Stimulated activated naive CD8-positive, alpha-beta T cell treated with anti-CD3 and anti-CD28 coated beads, Interleukin-15, amount 100 ng/mL, for 72 hours (primary cell): ENCODE measurements around the gene SLC2A8.

Source experiments
- ATAC-seq: fragments of 150-1000 bp; cut with Tn5 transposase; 2 replicates; pipeline ENCODE4 v1.10.0; 2021; ENCODE audit warnings: mild to moderate bottlenecking, moderate library complexity
- DNase-seq, 2 donors: peaks; one replicate each; pipeline ENCODE4 v3.0.0; 2021 to 2022
- H3K27ac Mint-ChIP-seq, 2 donors: one replicate each; pipeline ENCODE4 v1.8.0; 2022; ENCODE audit warnings: mild to moderate bottlenecking in 2 of 2, mixed read lengths in 2 of 2, moderate library complexity in 2 of 2
- H3K27me3 Mint-ChIP-seq: one replicate; pipeline ENCODE4 v1.8.0; 2022; ENCODE audit warnings: mixed read lengths
- H3K4me1 Mint-ChIP-seq: one replicate; pipeline ENCODE4 v1.8.0; 2022; ENCODE audit warnings: mild to moderate bottlenecking, mixed read lengths
- H3K4me3 Mint-ChIP-seq, 2 donors: one replicate each; pipeline ENCODE4 v1.8.0; 2022; ENCODE audit warnings: mild to moderate bottlenecking in 2 of 2, mixed read lengths in 2 of 2, moderate library complexity in 1 of 2
- H3K9me3 Mint-ChIP-seq, 2 donors: one replicate each; pipeline ENCODE4 v1.8.0; 2022; ENCODE audit warnings: mixed read lengths in 2 of 2

Gene SLC2A8

GRCh38 chr9:127428348-127428747 lies 31.4 kb downstream of the SLC2A8 start:
- peaks cover 63% of the 10 kb centered on the region for H3K4me1 Mint-ChIP-seq
- peak overlapping the region in 1 of 2 donors; percentile 2 for H3K27ac Mint-ChIP-seq
- ATAC-seq, result no peak
- H3K27me3 Mint-ChIP-seq, result no peaks in the 10 kb centered on the region
- H3K9me3 Mint-ChIP-seq, result no peaks in the 10 kb centered on the region
- H3K4me3 Mint-ChIP-seq, result peak overlapping the region; percentile 35 to 56
- DNase-seq, result no peak

DNA sequence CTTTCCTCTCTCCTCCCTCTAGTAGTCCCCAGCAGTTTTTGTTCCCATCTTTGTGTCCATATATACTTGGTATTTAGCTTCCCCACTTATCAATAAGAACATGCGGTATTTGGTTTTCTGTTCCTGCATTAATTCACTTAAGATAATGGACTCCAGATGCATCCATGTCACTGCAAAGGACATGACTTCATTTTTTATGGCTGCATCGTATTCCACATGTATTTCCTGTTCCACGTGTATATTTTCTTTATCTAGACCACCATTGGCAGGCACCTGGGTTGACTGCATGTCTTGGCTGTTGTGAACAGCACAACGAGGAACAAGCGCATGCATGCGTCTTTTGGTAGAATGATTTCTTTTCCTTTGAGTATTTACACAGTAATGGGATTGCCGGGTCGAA lies 33.4 kb downstream of the SLC2A8 start:
- no peaks in the 10 kb centered on the region for H3K27me3 Mint-ChIP-seq
- ATAC-seq (no peak), DNase-seq (no peak)
- no peak overlapping the region for H3K27ac Mint-ChIP-seq
- H3K4me3 Mint-ChIP-seq, result no peak overlapping the region
- H3K4me1 Mint-ChIP-seq, result peaks cover 61% of the 10 kb centered on the region
- no peaks in the 10 kb centered on the region for H3K9me3 Mint-ChIP-seq

- peak overlapping the region in 1 of 2 donors; percentile 8 for H3K4me3 Mint-ChIP-seq
- no peak for DNase-seq
Measured at GRCh38 chr9:127437497-127438264, 40.7 kb downstream of the SLC2A8 start.

GRCh38 chr9:127438394-127438793 lies 41.4 kb downstream of the SLC2A8 start:
- ATAC-seq, result no peak
- no peaks in the 10 kb centered on the region for H3K9me3 Mint-ChIP-seq
- H3K4me1 Mint-ChIP-seq, result peaks cover 6% of the 10 kb centered on the region
- no peak overlapping the region for H3K4me3 Mint-ChIP-seq
- no peaks in the 10 kb centered on the region for H3K27me3 Mint-ChIP-seq
- H3K27ac Mint-ChIP-seq, result no peak overlapping the region
- DNase-seq, result no peak

More at GRCh38 chr9:127437497-127438264, 40.7 kb downstream of the SLC2A8 start:
- peak overlapping the region in 1 of 2 donors; percentile 2 for H3K27ac Mint-ChIP-seq
- H3K9me3 Mint-ChIP-seq, result no peaks in the 10 kb centered on the region
- no peaks in the 10 kb centered on the region for H3K27me3 Mint-ChIP-seq
- peaks cover 10% of the 10 kb centered on the region for H3K4me1 Mint-ChIP-seq
- ATAC-seq, result peak; percentile 85

DNA sequence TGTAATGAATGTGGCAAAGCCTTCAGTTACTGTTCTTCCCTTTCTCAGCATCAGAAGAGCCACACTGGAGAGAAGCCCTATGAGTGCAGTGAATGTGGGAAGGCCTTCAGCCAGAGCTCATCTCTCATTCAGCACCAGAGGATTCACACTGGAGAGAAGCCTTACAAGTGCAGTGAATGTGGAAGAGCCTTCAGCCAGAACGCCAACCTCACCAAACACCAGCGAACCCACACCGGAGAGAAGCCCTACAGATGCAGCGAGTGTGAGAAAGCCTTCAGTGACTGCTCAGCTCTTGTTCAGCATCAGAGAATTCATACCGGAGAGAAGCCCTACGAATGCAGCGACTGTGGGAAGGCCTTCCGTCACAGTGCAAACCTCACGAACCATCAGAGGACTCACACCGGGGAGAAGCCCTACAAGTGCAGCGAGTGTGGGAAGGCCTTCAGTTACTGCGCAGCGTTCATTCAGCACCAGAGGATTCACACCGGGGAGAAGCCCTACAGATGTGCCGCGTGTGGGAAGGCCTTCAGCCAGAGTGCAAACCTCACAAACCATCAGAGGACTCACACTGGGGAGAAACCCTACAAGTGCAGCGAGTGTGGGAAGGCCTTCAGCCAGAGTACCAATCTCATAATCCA lies 47.4 kb downstream of the SLC2A8 start:
- Mint-ChIP-seq H3K4me1 (peaks cover 36% of the 10 kb centered on the region), H3K9me3 (peaks cover 0 to 13% of the 10 kb centered on the region in 2 donors), H3K4me3 (no peak overlapping the region), H3K27me3 (no peaks in the 10 kb centered on the region), H3K27ac (no peak overlapping the region)
- ATAC-seq (no peak), DNase-seq (no peak)

DNA sequence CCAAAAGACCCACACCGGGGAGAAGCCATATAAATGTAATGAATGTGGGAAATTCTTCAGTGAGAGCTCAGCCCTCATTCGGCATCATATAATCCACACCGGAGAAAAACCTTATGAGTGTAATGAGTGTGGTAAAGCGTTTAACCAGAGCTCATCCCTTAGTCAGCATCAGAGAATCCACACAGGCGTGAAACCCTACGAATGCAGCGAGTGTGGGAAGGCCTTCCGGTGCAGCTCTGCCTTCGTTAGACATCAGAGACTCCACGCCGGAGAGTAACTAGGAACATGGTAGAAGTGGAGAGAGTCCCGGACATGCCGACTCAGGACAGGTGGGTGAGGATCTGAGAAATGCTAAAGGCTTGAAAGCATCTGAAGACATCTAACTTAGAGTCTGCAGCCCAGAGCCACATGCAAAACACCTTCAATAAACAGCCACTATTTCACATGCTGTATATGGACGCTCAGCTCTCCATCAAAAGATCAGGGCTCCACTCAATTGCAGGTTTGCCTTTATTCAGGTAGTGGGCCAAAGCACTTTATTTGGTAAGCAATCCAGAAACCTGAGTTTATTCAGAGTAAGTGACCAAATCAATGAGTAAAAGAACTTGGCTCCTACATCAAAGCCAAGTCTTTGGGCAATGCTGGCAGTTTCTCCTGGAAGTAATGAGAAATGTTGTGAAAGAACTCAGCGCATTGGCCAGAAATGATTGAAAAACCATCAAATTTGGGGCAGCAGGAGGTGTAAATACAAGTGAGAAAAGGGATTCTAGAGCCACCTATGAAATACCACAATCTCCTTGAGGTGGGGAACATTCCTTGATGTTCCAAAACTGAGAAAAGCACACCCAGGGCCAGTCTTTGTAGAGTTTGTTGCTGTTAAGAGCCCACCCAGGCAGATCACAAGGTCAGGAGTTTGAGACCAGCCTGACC lies 48.2 kb downstream of the SLC2A8 start:
- Mint-ChIP-seq H3K4me1 (peaks cover 44% of the 10 kb centered on the region), H3K27me3 (no peaks in the 10 kb centered on the region), H3K4me3 (peak overlapping the region in 1 of 2 donors; percentile 21), H3K9me3 (peaks cover 0 to 13% of the 10 kb centered on the region in 2 donors), H3K27ac (peak overlapping the region in 1 of 2 donors; percentile 38)
- no peak for ATAC-seq
- DNase-seq, result no peak

DNA sequence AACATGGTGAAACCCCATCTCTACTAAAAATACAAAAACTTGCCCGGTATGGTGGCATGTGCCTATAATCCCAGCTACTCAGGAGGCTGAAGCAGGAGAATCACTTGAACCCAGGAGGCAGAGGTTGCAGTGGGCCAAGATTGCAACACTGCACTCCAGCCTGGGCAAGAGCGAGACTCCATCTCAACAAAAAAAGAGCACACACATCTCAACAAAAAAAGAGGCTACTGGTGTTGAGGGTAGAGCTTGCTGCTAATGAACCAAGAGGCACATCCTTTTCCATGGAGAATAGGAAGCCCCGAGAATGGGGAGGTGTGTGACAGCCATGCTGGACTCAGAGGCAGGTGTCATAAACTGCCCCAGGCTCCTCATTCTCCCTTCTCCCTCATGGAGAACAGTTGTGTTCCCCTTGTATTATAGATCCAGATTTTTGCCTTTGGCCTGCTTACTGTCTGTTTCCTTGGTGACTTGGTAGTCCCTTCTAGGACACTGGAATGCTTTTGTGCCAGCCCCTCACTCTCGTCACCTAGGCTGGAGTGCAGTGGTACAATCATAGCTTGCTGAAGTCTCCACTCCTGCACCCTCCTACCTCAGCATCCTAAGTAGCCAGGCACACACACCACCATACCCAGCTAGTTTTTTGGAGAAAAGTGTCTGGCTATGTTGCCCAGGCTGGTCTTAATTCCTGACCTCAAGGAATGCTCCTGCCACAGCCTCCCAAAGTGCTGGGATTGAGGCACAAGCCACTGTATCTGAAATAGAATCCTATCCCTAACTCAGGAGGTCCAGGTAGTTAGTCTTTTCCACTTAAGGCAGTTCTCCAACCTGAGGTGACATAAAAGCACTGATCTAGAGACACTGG lies 49.1 kb downstream of the SLC2A8 start:
- Mint-ChIP-seq H3K4me3 (no peak overlapping the region), H3K4me1 (peaks cover 47% of the 10 kb centered on the region), H3K27me3 (no peaks in the 10 kb centered on the region), H3K27ac (peak overlapping the region in 1 of 2 donors; percentile 38), H3K9me3 (peaks cover 0 to 13% of the 10 kb centered on the region in 2 donors)
- no peak for ATAC-seq
- DNase-seq, result no peak

GRCh38 chr9:127446713-127447415 lies 49.9 kb downstream of the SLC2A8 start:
- no peak overlapping the region for H3K4me3 Mint-ChIP-seq
- DNase-seq, result no peak
- no peaks in the 10 kb centered on the region for H3K27me3 Mint-ChIP-seq
- H3K9me3 Mint-ChIP-seq, result peaks cover 0 to 13% of the 10 kb centered on the region in 2 donors
- peak overlapping the region in 1 of 2 donors; percentile 96 for H3K27ac Mint-ChIP-seq
- no peak for ATAC-seq
- peaks cover 49% of the 10 kb centered on the region for H3K4me1 Mint-ChIP-seq

DNA sequence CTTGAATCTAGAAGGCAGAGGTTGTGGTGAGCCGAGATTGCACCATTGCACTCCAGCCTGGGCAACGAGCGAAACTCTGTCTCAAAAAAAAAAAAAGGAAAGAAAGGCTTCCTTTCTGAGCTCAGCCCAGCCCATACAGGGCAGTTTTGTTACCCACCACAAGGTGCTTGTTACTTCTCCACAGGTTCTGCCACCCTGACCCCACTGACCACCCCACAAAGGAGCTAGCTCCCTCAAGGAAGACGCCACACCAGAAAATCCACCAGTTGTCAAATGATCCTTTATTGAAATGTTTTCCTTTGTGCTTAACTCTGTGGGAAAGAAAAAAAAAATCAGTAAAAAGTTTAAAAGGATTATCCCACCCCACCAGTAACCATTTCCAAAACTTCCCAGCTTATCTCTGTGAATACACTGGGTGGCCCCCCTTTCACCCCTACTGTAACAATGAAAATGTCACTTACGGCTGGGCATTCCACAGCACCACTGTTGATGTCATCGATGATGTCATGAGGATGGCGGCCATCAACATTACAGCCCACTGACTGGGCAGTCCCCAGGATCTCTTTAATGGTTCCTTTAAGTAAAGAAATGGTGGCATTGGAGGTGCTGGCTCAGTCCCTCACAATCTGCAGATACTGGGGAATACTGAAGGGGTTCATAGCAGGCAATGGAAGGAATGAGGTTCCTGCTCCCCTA lies 50.6 kb downstream of the SLC2A8 start:
- no peaks in the 10 kb centered on the region for H3K27me3 Mint-ChIP-seq
- no peak for ATAC-seq
- no peak for DNase-seq
- H3K4me1 Mint-ChIP-seq, result peaks cover 56% of the 10 kb centered on the region
- H3K27ac Mint-ChIP-seq, result peak overlapping the region; percentile 89 to 96
- H3K4me3 Mint-ChIP-seq, result peak overlapping the region; percentile 93 to 95
- peaks cover 0 to 13% of the 10 kb centered on the region in 2 donors for H3K9me3 Mint-ChIP-seq

GRCh38 chr9:127448112-127448805 lies 51.3 kb downstream of the SLC2A8 start:
- peak overlapping the region in 1 of 2 donors; percentile 99 for H3K27ac Mint-ChIP-seq
- H3K4me3 Mint-ChIP-seq, result peak overlapping the region; percentile 93 to 95
- DNase-seq (no peak), ATAC-seq (no peak)
- no peaks in the 10 kb centered on the region for H3K27me3 Mint-ChIP-seq
- peaks cover 0 to 13% of the 10 kb centered on the region in 2 donors for H3K9me3 Mint-ChIP-seq
- peaks cover 60% of the 10 kb centered on the region for H3K4me1 Mint-ChIP-seq

DNA sequence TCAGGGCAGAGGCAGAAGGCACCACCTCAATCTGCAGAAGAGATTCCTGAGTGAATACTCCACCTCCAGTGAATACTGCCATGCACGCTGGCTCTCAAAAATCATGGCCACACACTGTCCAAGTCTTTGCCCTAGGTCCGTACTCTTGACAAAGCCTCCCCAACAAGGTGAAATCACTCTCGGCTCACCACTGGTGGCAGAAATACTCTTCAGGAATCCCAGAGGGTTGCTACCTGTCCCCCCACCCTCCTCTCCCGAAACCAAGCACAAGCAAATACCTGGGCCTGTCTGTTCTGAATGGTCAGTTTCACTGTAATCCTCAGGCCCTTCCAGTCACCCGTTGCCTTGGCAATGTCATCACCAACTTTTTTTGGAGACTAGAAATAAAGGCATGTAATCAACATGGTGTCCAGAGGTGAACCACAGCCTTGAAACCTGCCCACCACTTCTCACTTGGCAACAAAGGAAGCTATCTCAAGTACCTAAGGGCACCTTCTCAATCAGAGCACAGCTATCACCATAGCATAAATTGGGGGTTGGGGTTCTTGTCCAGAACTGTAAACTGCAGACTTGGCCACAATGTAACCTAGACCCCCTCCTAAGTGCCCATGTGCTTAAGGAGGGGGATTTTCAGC lies 52.5 kb downstream of the SLC2A8 start:
- Mint-ChIP-seq H3K9me3 (peaks cover 0 to 9% of the 10 kb centered on the region in 2 donors), H3K27me3 (no peaks in the 10 kb centered on the region), H3K4me1 (peaks cover 72% of the 10 kb centered on the region), H3K4me3 (peak overlapping the region; percentile 93 to 95), H3K27ac (peak overlapping the region; percentile 99)
- ATAC-seq, result no peak
- no peak for DNase-seq

DNA sequence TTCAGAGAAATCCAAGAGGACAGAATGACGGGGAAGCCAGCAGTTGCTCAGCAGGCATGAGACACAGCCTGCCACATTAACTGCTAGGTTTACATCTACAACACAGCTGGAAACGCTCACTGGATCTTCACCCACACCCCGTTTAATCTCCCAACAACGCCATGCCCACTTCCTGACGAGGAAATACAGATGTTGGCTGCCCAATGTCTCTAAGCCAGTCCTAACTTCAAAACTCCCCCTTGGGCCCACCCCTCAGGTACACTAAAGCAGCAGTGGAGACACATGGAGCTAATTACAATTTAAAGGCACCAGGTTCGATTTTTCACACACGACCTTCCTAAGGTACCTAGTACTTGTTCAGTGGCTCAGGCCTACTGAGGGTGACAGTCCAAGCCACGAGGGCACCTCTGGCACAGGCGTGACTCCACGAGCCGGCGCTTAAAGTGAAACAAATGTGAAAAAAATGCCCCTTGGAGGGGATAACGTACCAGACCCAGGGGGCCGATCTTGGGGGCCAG lies 53.3 kb downstream of the SLC2A8 start:
- Mint-ChIP-seq H3K27me3 (no peaks in the 10 kb centered on the region), H3K27ac (peak overlapping the region; percentile 99), H3K4me1 (peaks cover 73% of the 10 kb centered on the region), H3K4me3 (peak overlapping the region; percentile 93 to 95), H3K9me3 (peaks cover 0 to under 1% of the 10 kb centered on the region in 2 donors)
- ATAC-seq, result peak; percentile 8
- DNase-seq, result no peak
